ENCODE data around the gene CEP89. TPM values are rescaled to one million over a fixed set of nuclear protein-coding genes. Genes with fewer than 3 reads are reported as not detected.
A peak's percentile ranks its signal among the peaks of the same experiment; 100 is the strongest.
"Not testable (repeated sequence)": the region's sequence is repeated elsewhere in the genome, so short reads cannot be mapped to it uniquely, and the experiment has no call there.

Gene CEP89
- polyA plus RNA-seq, 1 donor (not counting 4 experiments of a cell fraction or from before 2014, with no cell fraction given) = 11.2 TPM

DNA sequence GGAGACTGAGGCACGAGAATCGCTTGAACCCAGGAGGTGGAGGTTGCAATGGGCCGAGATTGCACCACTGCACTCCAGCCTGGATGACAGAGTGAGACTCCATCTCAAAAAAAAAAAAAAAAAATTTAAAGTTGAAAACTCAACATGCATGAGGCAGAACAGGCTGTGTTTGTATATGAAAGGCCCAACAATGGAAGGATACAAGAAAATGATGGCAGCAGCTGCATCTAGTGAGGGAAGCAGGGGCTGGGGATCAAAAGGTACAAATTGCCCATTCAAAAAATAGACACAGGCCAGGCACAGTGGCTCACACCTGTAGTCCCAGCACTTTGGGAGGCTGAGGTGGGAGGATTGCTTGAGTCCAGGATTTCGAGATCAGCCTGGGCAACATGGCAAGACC, 6.1 kb upstream of the CEP89 start:
- DNase-seq (ENCODE audit: low read depth, low spot score); H2AFZ ChIP-seq (ENCODE audit: control insufficient read depth, low read length); H3K4me3 ChIP-seq (ENCODE audit: control insufficient read depth in 2 of 3, extremely low read depth in 1 of 3, insufficient read depth in 2 of 3, low read depth in 1 of 3, low read length in 3 of 3); dilution Hi-C loops (cut with MboI; ENCODE audit: extremely low pct_ligation_motif_present, low sequenced_read_pairs); FAIRE-seq; H3K9ac ChIP-seq (ENCODE audit: control insufficient read depth, extremely low read depth, insufficient read depth, low read length); H3K9me1 ChIP-seq (ENCODE audit: control insufficient read depth, extremely low read depth, insufficient read depth, low read length); H4K20me1 ChIP-seq (ENCODE audit: control insufficient read depth, extremely low read depth, insufficient read depth, low read length); H3K4me2 ChIP-seq (ENCODE audit: control insufficient read depth, extremely low read depth, insufficient read depth, low read depth, low read length); H3K79me2 ChIP-seq (ENCODE audit: control insufficient read depth, insufficient read depth, low read length); H3K27ac ChIP-seq (ENCODE audit: control insufficient read depth, insufficient read depth, low read length); H3K4me1 ChIP-seq (ENCODE audit: control insufficient read depth, extremely low read depth, insufficient read depth, low read length); H3K9me3 ChIP-seq (ENCODE audit: control insufficient read depth, low read depth, low read length); H3K36me3 ChIP-seq (ENCODE audit: control insufficient read depth in 2 of 2, extremely low read depth in 1 of 2, insufficient read depth in 2 of 2, low read length in 2 of 2); H3K27me3 ChIP-seq (ENCODE audit: control insufficient read depth, extremely low read depth, insufficient read depth, low read length): not testable (repeated sequence)

DNA sequence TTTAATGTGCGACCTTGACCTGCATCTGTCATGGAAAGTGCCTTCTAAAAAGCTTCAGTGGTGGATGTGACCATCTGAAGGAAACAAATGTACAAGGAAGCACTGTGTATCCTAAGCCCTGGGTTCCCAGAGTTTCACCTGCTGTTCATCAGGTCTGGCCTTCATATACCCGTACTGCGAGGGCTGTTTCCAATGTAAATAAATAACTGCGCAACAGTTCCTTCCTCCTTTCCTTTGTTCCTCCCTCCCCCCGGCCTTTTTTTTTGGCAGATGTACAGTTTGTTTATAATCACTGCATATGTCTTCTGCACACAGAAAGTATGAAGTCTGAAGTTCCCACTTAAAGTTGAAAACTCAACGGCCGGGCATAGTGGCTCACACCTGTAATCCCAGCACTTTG, 5.5 kb upstream of the CEP89 start:
- Histone ChIP-seq H3K4me2 (ENCODE audit: control insufficient read depth, extremely low read depth, insufficient read depth, low read depth, low read length) (no peak overlapping the region), H3K27me3 (ENCODE audit: control insufficient read depth, extremely low read depth, insufficient read depth, low read length) (no peaks in the 10 kb centered on the region), H3K27ac (ENCODE audit: control insufficient read depth, insufficient read depth, low read length) (no peak overlapping the region), H3K79me2 (ENCODE audit: control insufficient read depth, insufficient read depth, low read length) (no peaks in the 10 kb centered on the region), H3K9me1 (ENCODE audit: control insufficient read depth, extremely low read depth, insufficient read depth, low read length) (no peaks in the 10 kb centered on the region), H2AFZ (ENCODE audit: control insufficient read depth, low read length) (no peak overlapping the region), H3K4me3 (ENCODE audit: control insufficient read depth in 2 of 3, extremely low read depth in 1 of 3, insufficient read depth in 2 of 3, low read depth in 1 of 3, low read length in 3 of 3) (no peak overlapping the region), H3K9me3 (ENCODE audit: control insufficient read depth, low read depth, low read length) (no peaks in the 10 kb centered on the region), H4K20me1 (ENCODE audit: control insufficient read depth, extremely low read depth, insufficient read depth, low read length) (no peaks in the 10 kb centered on the region), H3K4me1 (ENCODE audit: control insufficient read depth, extremely low read depth, insufficient read depth, low read length) (no peaks in the 10 kb centered on the region), H3K36me3 (ENCODE audit: control insufficient read depth in 2 of 2, extremely low read depth in 1 of 2, insufficient read depth in 2 of 2, low read length in 2 of 2) (peaks cover 0 to 3% of the 10 kb centered on the region in 2 experiments), H3K9ac (ENCODE audit: control insufficient read depth, extremely low read depth, insufficient read depth, low read length) (no peak overlapping the region)
- DNase-seq (ENCODE audit: low read depth, low spot score) = no peak
- FAIRE-seq = no peak
- TF ChIP-seq, protein P1, sequence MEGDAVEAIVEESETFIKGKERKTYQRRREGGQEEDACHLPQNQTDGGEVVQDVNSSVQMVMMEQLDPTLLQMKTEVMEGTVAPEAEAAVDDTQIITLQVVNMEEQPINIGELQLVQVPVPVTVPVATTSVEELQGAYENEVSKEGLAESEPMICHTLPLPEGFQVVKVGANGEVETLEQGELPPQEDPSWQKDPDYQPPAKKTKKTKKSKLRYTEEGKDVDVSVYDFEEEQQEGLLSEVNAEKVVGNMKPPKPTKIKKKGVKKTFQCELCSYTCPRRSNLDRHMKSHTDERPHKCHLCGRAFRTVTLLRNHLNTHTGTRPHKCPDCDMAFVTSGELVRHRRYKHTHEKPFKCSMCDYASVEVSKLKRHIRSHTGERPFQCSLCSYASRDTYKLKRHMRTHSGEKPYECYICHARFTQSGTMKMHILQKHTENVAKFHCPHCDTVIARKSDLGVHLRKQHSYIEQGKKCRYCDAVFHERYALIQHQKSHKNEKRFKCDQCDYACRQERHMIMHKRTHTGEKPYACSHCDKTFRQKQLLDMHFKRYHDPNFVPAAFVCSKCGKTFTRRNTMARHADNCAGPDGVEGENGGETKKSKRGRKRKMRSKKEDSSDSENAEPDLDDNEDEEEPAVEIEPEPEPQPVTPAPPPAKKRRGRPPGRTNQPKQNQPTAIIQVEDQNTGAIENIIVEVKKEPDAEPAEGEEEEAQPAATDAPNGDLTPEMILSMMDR (optimal IDR thresholded peaks at IDR 0.05 in 1 of 3, IDR thresholded peaks at IDR 0.05 in 1 of 3, conservative IDR thresholded peaks at IDR 0.05 in 1 of 3; ENCODE audit: extremely low read depth in 1 of 3, insufficient read depth in 2 of 3, low read length in 3 of 3) = no peak
- TF ChIP-seq EZH2 (IDR thresholded peaks at IDR 0.05; ENCODE audit: low read length) = no peak
- dilution Hi-C loops (cut with MboI; ENCODE audit: extremely low pct_ligation_motif_present, low sequenced_read_pairs) = no loop called here

DNA sequence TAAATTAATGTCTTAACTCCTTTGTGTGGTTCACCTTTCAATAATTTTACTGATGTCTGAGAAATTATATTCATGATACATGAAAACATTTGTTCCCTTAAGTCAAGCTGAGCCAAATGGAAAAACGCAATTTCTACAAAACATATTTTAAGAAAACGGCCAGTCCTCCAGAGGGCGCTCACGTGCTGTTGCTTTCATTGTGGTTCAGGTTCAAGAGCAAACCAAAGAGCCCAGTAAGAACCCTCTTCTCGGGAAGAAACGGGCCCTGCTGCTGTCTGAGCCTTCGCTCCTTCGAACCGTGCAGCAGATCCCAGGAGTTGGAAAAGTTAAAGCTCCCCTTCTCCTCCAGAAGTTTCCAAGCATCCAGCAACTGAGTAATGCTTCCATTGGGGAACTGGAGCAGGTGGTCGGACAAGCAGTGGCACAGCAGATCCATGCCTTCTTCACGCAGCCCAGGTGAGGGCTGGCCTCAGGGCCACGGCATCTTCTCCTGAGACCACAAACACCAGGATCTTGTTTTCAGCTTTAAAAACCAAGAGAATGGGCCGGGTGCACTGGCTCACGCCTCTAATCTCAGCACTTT, 4.6 kb upstream of the CEP89 start:
- Histone ChIP-seq H3K4me1 (ENCODE audit: control insufficient read depth, extremely low read depth, insufficient read depth, low read length) (no peaks in the 10 kb centered on the region), H3K9me3 (ENCODE audit: control insufficient read depth, low read depth, low read length) (no peaks in the 10 kb centered on the region), H2AFZ (ENCODE audit: control insufficient read depth, low read length) (no peak overlapping the region), H3K79me2 (ENCODE audit: control insufficient read depth, insufficient read depth, low read length) (peaks cover 4% of the 10 kb centered on the region), H3K27me3 (ENCODE audit: control insufficient read depth, extremely low read depth, insufficient read depth, low read length) (no peaks in the 10 kb centered on the region), H3K27ac (ENCODE audit: control insufficient read depth, insufficient read depth, low read length) (no peak overlapping the region), H3K4me3 (ENCODE audit: control insufficient read depth in 2 of 3, extremely low read depth in 1 of 3, insufficient read depth in 2 of 3, low read depth in 1 of 3, low read length in 3 of 3) (no peak overlapping the region), H3K36me3 (ENCODE audit: control insufficient read depth in 2 of 2, extremely low read depth in 1 of 2, insufficient read depth in 2 of 2, low read length in 2 of 2) (peaks cover 0 to 3% of the 10 kb centered on the region in 2 experiments), H4K20me1 (ENCODE audit: control insufficient read depth, extremely low read depth, insufficient read depth, low read length) (no peaks in the 10 kb centered on the region), H3K9me1 (ENCODE audit: control insufficient read depth, extremely low read depth, insufficient read depth, low read length) (no peaks in the 10 kb centered on the region), H3K4me2 (ENCODE audit: control insufficient read depth, extremely low read depth, insufficient read depth, low read depth, low read length) (no peak overlapping the region), H3K9ac (ENCODE audit: control insufficient read depth, extremely low read depth, insufficient read depth, low read length) (no peak overlapping the region)
- no peak for FAIRE-seq
- no peak for DNase-seq (ENCODE audit: low read depth, low spot score)
- dilution Hi-C loops (cut with MboI; ENCODE audit: extremely low pct_ligation_motif_present, low sequenced_read_pairs) = no loop called here
- TF ChIP-seq EZH2 (IDR thresholded peaks at IDR 0.05; ENCODE audit: low read length) = no peak
- TF ChIP-seq, protein P1 (optimal IDR thresholded peaks at IDR 0.05 in 1 of 3, IDR thresholded peaks at IDR 0.05 in 1 of 3, conservative IDR thresholded peaks at IDR 0.05 in 1 of 3; ENCODE audit: extremely low read depth in 1 of 3, insufficient read depth in 2 of 3, low read length in 3 of 3) = peak; percentile 71 to 83 (median 77)
